HG03025 (cell line): ENCODE data around the gene BCHE.
"Not testable (repeated sequence)": the region's sequence is repeated elsewhere in the genome, so short reads cannot be mapped to it uniquely, and the experiment has no call there.

Source experiments
- ATAC-seq: cut with Tn5 transposase; IDR thresholded peaks from one replicate; pipeline ENCODE4 v1.9.1; 2021; ENCODE audit warnings: mild to moderate bottlenecking, moderate library complexity; ENCODE audit not compliant: unreplicated experiment, low FRiP score

Gene BCHE

DNA sequence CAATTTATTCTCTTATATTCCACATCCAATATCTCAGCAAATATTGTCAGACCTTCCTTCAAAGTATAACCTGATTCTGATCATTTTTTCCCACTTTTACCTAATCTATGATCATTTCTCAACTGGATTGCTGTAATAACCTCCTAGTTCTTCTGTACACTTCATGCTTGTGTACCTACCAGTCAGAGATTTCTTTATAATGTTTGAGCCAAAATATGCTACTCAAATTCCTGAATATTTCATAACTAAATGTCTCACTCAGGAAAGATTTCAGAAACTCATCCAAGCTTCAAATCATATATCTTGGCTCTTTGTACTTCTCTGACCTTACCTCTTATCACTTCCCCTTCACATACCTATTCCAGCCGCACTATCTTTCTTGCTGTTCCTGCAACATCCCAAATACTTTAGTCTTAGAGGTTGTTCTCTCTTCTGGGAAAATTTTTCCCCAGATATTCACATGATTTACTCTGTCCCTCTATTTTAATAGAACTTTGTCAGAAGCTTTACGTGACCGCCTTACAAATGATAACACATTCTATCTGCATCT lies 20.0 kb downstream of the BCHE start:
- no peak for ATAC-seq

DNA sequence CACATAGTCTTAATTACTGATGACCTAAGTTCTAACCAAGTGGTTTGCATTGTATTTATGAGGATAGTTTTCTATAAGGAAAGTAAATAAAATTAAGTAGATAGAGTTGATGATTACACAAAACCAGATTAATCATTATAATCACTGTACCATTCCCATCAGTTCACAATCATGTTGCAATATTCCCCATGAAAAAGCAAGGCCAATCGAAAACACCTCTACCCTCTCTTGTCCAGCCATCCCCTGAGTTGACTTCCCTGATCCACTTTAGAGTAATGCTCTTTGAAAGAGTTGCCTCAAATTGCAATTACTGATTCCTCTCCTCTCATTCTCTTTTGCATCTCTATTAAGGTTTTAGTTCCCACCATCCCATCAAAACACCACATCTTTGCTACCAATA lies 21.0 kb downstream of the BCHE start:
- ATAC-seq: no peak

DNA sequence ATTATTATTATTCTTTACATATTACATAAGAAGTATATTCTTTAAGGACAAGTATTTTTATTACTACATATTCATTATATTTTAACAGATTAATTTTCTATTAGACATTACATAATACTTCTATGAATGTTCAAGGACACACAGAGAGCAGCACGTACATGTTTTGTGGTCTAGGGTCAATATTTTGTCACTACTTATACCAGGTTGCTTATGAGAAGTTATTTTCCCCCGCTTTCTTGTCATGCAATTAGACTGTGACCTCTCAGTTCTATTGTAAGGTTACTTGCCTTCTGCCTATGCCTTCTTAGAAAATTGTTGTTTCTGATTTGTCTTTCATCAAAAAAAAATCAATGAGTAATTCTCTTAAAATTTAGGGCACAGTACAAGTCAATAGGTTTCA lies 21.5 kb downstream of the BCHE start:
- no peak for ATAC-seq

DNA sequence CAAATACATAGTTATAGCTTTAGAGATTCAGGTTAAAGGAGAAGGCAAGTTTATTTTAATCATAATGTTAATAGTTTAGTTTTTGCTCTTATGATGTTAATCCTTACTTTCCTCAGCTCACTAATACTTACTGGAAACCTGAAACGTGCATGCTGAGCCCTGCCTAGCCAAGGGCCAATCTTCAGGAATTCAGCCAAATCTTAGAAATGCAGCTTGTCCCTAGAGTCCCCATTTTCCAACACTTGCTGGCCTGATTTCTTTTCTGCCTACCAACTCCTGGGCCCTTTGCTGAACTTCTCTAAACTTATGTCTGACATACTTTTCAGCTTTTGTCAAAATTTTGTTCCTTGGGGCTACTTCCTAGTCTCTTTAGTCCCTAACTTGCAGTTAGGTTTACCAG lies 22.8 kb downstream of the BCHE start:
- no peak for ATAC-seq

DNA sequence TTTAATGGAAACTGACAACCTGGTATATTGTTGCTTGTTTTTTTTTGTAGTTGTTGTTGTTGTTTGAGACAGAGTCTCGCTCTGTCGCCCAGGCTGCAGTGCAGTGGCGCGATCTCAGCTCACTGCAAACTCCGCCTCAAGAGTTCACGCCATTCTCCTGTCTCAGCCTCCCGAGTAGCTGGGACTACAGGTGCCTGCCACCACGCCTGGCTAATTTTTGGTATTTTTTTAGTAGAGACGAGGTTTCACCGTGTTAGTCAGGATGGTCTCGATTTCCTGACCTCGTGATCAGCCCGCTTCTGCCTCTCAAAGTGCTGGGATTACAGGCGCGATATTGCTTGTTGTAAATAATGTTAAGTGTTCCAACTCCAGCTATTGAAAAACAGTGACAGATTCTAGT lies 29.3 kb downstream of the BCHE start:
- ATAC-seq: not testable (repeated sequence)

DNA sequence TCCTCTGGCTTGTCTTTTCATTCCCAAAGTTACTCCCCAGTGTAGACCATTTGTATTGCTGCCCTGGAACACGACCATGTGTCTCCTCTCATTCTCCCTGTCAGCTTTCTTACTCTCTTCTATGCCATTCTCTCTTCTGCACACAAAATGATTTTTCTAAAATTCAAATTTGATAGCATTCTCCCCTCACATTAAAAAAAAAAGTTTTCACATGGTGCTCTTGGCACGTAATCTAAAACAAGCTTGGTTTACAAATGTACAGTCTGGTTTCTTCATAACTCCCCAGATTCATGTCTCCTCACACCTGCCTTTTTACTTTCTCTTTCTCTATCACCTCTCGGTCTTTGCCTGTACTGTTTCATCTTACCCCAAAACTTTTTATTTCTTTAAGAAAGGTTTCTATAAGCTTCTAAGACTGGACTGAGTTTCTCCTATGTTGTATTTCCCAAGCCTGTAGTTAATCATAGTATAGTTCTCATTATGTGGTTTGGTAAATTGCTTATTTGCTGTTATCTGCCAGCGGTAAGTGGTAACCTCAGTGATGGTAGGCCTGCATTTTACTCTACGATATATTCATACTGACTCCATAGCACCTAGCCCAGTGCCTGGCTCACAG lies 31.2 kb downstream of the BCHE start:
- ATAC-seq: peak; percentile 89

DNA sequence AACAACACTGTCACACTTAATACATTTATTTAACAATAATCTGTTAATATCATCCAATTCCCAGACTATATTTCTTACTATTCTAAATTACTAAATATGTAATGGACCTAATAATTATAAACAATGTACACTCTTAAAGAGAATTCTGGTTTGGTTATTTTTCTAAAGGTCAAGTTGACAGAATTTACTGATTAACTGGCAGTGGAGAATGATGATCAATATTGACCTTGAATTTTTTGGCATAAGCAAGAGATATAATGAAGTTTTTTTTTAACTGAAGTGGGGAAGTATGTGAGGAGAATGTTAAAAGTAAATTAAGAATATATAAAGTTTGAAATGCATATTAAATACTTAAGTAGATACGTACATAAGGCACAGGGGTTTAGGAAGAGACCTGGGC lies 33.8 kb downstream of the BCHE start:
- no peak for ATAC-seq

DNA sequence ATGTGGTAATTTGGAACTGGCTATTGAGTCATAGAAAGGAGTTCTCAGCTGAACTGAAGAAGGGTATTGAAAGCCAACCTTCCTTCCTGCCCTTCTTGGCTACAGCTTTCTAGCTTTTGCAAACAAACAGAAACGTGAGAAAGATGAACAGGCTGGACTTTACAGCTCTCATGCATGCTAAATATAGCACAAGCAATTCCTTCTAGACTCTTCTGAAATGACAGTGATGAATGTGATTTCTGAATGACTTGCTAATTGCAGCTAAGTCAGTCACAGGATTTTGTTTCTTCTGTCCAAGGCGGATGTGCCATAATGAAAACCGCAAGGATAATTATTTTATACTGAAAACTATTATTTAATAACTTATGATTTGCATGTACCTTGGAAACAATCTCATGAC lies 36.3 kb downstream of the BCHE start:
- ATAC-seq: no peak

DNA sequence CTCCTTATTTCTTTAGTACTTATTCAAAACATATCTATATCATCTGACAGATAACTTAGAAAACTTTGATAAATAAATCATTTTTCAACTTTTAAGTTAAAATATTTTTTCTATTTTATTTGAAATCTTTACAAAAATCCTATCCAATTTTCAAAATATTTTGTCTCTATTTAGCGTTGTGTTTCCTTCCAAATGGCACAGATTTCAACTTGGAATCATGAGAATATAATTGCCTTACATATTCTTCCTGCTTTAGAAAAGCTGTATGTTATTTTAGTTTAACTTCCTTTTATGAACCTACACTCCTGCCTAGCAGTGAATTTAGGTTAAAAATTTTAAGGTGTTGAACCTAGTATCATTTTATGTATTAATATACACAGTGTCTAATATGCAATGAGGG lies 38.2 kb downstream of the BCHE start:
- ATAC-seq: no peak

DNA sequence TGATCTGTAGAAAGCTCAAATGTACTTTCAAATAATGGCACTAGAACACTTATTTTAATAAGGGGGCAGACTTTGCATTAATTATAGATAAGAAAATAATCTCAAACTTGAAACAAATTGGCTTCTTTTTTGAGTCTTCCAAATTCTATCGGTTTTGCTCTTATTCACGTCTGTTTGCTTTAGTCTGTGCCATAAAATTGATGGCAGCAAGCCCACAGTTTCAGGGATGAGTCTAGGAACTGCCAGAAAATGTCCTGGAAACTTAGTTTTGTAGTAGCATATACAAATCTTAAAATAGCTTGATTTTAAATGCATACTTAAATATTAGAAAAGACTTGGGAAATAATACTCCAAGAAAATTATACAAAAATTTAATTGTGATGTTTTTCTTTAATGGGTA lies 39.7 kb downstream of the BCHE start:
- no peak for ATAC-seq

DNA sequence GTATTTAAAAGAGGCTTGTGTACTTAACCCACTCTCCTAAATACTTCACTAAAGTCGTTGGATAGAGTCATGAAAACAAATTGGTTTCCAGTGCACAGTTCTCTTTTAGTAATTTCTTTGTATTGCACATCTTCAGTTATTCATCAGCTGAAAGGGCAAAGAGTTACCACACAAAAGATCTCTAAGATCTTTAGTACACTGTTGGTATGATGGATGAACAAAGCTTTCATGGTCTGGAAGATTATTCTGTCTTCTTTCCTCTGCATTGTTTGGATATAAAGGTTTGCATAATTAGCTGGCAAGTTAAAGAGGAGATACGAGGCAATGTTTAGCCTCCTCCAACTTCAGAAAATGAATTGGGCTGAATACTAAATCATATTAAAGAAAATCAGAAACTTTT lies 40.5 kb downstream of the BCHE start:
- no peak for ATAC-seq

DNA sequence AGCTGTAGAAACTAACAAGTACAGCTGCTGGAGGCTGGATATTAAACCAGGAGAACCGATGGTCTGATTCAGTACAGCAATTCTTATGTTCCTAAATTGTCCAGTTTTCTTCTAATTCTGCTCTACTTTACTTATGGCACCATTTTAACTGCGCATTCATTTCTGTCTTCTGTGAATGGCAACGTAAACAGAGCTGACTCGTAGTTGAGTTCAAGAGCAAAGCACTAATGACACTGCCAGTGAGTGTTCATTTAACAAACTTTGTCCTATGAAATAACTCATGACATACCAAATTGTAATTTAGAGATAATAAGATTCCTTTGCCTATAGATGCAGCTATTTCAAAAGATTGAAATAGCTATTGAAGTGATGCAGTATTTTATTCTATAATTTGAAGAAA lies 48.7 kb downstream of the BCHE start:
- no peak for ATAC-seq

DNA sequence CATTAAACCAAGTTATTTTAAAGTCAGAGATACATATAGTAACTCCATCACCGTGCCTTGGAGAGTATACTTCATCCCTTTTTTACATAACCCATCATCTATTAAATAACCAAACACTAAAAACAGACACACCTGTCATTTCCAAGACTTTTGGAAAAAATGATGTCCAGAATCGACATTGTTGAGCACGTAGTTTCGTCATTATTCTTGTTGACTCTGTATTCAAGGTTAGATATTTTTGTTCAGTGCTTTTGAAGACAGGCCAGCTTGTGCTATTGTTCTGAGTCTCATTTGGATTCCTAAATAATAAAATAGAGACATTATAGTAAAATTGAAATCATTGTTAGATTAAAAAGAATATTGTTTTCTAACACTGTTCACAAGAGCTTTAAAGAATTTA lies 51.2 kb downstream of the BCHE start:
- no peak for ATAC-seq

DNA sequence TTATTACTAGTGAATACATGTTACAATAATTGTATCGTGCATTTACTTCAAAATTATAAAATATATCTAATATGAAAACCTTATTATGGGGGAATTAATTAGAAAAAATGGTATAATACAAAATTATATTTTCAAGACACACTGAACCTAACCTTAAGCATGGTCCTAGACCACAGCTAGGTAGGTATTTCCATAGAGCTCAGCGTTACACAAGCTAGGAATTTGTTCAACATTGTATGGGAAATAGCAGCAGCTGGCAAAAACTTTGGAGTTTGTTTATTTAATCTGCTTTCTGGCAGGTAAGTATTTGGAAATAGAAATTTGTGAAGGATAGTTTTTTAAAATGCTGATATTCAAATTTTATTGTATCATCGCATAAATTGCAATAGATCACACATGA lies 52.9 kb downstream of the BCHE start:
- ATAC-seq: no peak

DNA sequence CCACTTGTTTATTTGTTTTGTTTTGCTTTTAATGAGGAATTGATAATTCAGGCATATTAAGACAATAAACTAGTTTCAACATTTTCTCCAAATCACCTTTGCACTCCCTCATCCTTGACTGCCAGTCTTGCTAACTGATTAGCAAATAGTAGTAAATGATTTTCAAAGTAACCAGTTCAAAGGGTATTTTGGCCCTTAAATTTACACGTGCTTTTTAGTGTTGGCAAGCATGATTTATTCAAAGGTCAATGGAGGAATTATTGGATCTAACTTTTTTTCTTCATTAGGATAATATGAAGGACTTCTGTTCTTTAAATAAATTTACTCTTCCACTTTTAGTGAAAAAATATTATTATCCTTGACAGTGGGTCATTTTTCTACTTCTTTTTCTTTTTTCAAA lies 53.8 kb downstream of the BCHE start:
- ATAC-seq: no peak

DNA sequence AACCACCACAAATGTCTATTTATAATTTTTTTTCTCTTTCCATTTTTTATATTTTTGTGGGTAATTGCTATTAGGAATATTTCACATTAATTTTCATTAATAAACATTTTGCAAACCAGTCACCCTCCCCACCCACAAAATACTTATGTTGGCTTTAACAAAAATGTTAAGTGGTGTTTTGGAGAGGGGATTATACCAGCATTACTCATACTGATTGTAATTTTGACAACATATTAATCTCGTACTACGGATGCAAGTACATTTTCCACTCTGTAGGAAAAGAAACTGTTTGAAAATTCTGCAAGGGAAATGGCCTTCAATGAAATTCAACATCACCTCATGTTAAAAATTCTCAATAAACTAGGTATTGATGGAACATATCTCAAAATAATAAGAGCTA lies 58.3 kb downstream of the BCHE start:
- no peak for ATAC-seq

DNA sequence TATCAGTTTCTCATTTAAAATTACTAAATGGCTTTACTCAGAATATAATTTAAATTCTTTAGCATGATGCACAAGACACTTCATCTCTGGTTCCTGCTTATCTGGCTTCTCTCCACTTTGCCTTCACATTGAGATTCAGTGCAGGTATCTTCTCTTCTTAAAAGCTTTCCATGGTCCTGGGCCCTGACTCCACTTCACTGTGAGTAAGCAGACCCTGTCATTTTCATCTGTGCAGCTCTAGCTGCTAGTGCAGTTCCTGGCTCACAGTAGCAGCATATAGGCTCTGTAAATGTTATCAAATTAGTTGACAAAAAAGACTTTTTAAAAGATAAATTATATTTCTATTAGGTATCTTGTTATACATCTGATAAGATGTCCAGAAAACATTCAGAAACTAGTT lies 58.8 kb downstream of the BCHE start:
- no peak for ATAC-seq

DNA sequence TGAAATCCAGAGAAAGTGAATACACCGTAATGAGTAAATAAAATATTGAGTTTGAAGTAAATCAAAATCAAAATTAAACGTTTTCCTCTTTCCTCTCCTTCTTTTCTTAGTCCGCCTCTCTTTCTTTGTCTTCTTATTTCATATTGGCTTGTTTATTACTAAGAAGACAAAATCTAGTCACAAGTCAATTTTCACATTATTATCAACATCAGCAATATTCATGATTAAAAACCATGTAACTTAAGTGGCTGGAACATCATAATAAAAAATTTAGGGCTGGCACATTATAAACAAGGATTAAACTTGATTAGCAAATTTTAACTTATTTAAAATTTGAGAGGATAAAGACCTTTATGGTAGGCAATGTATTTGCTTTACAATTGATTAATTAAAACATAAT lies 61.4 kb downstream of the BCHE start:
- ATAC-seq: no peak

DNA sequence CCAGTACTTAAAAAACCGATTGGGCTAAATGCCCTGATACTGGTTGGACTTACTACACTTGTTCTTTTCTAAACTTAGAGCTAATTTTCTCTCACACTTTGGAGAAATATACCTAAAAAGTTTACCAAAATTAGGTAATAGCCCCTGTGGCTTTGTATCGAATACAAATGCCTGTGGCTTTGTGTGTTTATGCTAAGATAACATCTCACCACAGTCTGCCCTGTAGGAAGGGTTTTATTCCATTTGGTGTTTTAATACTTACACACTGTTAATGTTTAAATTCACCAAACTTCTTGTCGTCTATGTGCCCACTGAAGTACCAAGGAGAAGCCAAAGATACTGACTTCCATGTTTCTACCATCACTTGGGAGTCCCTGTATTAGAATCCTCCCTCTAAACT lies 66.4 kb downstream of the BCHE start:
- no peak for ATAC-seq

DNA sequence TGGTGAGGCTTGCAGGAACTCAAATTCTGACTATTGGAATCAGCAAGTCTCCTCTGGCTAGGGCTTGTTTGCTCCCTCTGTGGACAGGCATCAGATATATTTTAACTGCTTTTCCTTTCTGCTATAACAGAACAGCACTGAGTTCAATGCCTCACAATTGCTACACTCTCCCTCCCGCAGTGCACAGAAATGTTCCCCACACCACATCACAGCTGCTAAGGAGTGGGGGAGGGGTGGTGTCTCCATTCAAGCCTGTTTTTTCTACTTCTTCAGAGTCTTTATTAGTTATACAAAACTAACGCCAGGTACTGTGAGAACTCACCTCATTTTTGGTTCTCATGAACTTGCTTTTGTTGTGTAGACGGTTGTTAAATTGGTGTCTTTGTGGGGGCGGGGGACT lies 68.5 kb downstream of the BCHE start:
- ATAC-seq: no peak

DNA sequence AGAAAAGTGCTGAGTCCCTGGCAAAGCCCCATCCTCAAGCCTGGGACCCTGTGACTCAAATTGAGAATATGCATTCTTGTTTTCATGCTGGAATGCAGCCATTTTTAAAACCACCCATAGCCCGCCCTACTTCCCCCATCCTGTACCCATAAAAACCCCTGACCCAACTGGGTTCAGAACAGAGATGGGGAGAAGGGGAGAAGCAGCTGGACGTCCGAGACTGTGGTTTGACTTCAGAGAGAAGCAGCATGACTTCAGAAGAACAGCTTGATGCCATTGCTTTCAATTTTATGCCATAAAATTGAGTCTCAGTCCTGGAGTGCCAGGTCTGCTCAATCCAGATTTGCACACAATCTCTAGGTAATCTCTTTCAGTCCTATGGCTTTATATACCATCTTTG lies 78.2 kb downstream of the BCHE start:
- ATAC-seq: no peak

DNA sequence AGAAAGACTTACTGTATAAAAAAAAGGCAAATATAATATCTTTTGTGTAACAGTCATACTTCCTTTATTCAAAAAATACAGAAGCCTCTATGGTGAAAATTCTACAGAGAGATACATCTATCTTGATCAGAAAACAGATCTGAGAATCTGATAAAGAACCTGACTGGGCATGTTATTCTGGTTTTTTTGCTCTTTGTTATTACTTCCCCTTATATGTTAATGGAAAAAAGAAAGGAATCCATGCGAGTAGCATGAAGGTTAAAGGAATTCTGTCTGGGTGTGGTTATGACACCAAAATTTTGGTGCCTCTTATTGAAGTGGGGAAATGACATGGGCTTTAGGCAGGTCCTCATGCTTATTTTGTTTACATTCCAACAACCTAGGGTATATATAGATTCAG lies 81.7 kb downstream of the BCHE start:
- ATAC-seq: no peak
